ENCODE data around the gene TMEM235. TPM values are rescaled to one million over a fixed set of nuclear protein-coding genes. Genes with fewer than 3 reads are reported as not detected.

The TMEM235 gene
- total and polyA plus RNA-seq, 4 donors, result not detected

GRCh38 chr17:78214016-78214705, 17.3 kb upstream of the TMEM235 start, which contains the start of gene BIRC5:
Gene BIRC5, plus strand, starts transcription at chr17:78214253. Its CDS starts 64 bp downstream, at chr17:78214317.
- ATAC-seq (ENCODE audit: low FRiP score), result peak; percentile 98
- WGBS, 2 donors, result 0 to 1% methylated on average over 49 to 60 of the region's 60 CpGs

GRCh38 chr17:78214706-78215061, 16.7 kb upstream of the TMEM235 start:
- Histone ChIP-seq H3K27ac (ENCODE audit: low read depth in 1 of 2, low read length in 2 of 2) (no peak overlapping the region), H3K36me3 (ENCODE audit: control insufficient read depth in 1 of 2, insufficient read depth in 2 of 2, low read length in 1 of 2) (no peaks in the 10 kb centered on the region), H3K4me3 (ENCODE audit: low read length in 2 of 2) (no peak overlapping the region), H3K9me3 (ENCODE audit: control insufficient read depth, low read length) (no peaks in the 10 kb centered on the region), H3K4me1 (ENCODE audit: control insufficient read depth in 1 of 2, insufficient read depth in 2 of 2, low read length in 2 of 2) (no peaks in the 10 kb centered on the region), H3K27me3 (ENCODE audit: control insufficient read depth in 1 of 2, insufficient read depth in 2 of 2, low read length in 1 of 2) (no peaks in the 10 kb centered on the region)
- intact Hi-C loops (cut with DNase I), result no loop called here
- DNase-seq, result no peak
- ATAC-seq (ENCODE audit: low FRiP score), result no peak
- 9 to 13% methylated on average over 5 of the region's 5 CpGs for WGBS, 2 donors

More at GRCh38 chr17:78214016-78214705, 17.3 kb upstream of the TMEM235 start, which contains the start of gene BIRC5:
- H3K9me3 ChIP-seq (ENCODE audit: control insufficient read depth, low read length), result no peaks in the 10 kb centered on the region
- H3K36me3 ChIP-seq (ENCODE audit: control insufficient read depth in 1 of 2, insufficient read depth in 2 of 2, low read length in 1 of 2), result no peaks in the 10 kb centered on the region
- peak; percentile 92 to 96 for DNase-seq
- H3K4me1 ChIP-seq (ENCODE audit: control insufficient read depth in 1 of 2, insufficient read depth in 2 of 2, low read length in 2 of 2), result no peaks in the 10 kb centered on the region
- no peak within 1 kb of the TSS for H3K4me3 ChIP-seq (ENCODE audit: low read length in 2 of 2)
- no peak within 1 kb of the TSS for H3K27ac ChIP-seq (ENCODE audit: low read depth in 1 of 2, low read length in 2 of 2)
- H3K27me3 ChIP-seq (ENCODE audit: control insufficient read depth in 1 of 2, insufficient read depth in 2 of 2, low read length in 1 of 2), result no peaks in the 10 kb centered on the region
- intact Hi-C loops (cut with DNase I), result no loop called here

GRCh38 chr17:78219396-78220150, 11.9 kb upstream of the TMEM235 start:
- intact Hi-C loops (cut with DNase I), result no loop called here

GRCh38 chr17:78223061-78223460, 8.4 kb upstream of the TMEM235 start:
- H3K4me1 ChIP-seq (ENCODE audit: control insufficient read depth in 1 of 2, insufficient read depth in 2 of 2, low read length in 2 of 2), result no peaks in the 10 kb centered on the region
- DNase-seq, result no peak
- intact Hi-C loops (cut with DNase I), result no loop called here
- WGBS, 2 donors, result 93% methylated on average over 4 of the region's 4 CpGs
- no peaks in the 10 kb centered on the region for H3K27me3 ChIP-seq (ENCODE audit: control insufficient read depth in 1 of 2, insufficient read depth in 2 of 2, low read length in 1 of 2)
- H3K4me3 ChIP-seq (ENCODE audit: low read length in 2 of 2), result no peak overlapping the region
- no peak overlapping the region for H3K27ac ChIP-seq (ENCODE audit: low read depth in 1 of 2, low read length in 2 of 2)
- H3K36me3 ChIP-seq (ENCODE audit: control insufficient read depth in 1 of 2, insufficient read depth in 2 of 2, low read length in 1 of 2), result no peaks in the 10 kb centered on the region
- no peak for ATAC-seq (ENCODE audit: low FRiP score)
- H3K9me3 ChIP-seq (ENCODE audit: control insufficient read depth, low read length), result no peaks in the 10 kb centered on the region

More at GRCh38 chr17:78219396-78220150, 11.9 kb upstream of the TMEM235 start:
- no peaks in the 10 kb centered on the region for H3K36me3 ChIP-seq (ENCODE audit: control insufficient read depth in 1 of 2, insufficient read depth in 2 of 2, low read length in 1 of 2)
- no peak overlapping the region for H3K4me3 ChIP-seq (ENCODE audit: low read length in 2 of 2)
- no peak for ATAC-seq (ENCODE audit: low FRiP score)
- 82% methylated on average over 11 of the region's 11 CpGs for WGBS, 2 donors
- H3K4me1 ChIP-seq (ENCODE audit: control insufficient read depth in 1 of 2, insufficient read depth in 2 of 2, low read length in 2 of 2), result no peaks in the 10 kb centered on the region
- no peaks in the 10 kb centered on the region for H3K27me3 ChIP-seq (ENCODE audit: control insufficient read depth in 1 of 2, insufficient read depth in 2 of 2, low read length in 1 of 2)
- no peaks in the 10 kb centered on the region for H3K9me3 ChIP-seq (ENCODE audit: control insufficient read depth, low read length)
- no peak overlapping the region for H3K27ac ChIP-seq (ENCODE audit: low read depth in 1 of 2, low read length in 2 of 2)
- no peak for DNase-seq

GRCh38 chr17:78223765-78224164, 7.7 kb upstream of the TMEM235 start:
- H3K27me3 ChIP-seq (ENCODE audit: control insufficient read depth in 1 of 2, insufficient read depth in 2 of 2, low read length in 1 of 2), result no peaks in the 10 kb centered on the region
- H3K9me3 ChIP-seq (ENCODE audit: control insufficient read depth, low read length), result no peaks in the 10 kb centered on the region
- DNase-seq (no peak), ATAC-seq (ENCODE audit: low FRiP score) (no peak)
- H3K27ac ChIP-seq (ENCODE audit: low read depth in 1 of 2, low read length in 2 of 2), result no peak overlapping the region
- no peaks in the 10 kb centered on the region for H3K36me3 ChIP-seq (ENCODE audit: control insufficient read depth in 1 of 2, insufficient read depth in 2 of 2, low read length in 1 of 2)
- WGBS, 2 donors, result 90 to 93% methylated on average over 3 of the region's 3 CpGs
- no peaks in the 10 kb centered on the region for H3K4me1 ChIP-seq (ENCODE audit: control insufficient read depth in 1 of 2, insufficient read depth in 2 of 2, low read length in 2 of 2)
- no peak overlapping the region for H3K4me3 ChIP-seq (ENCODE audit: low read length in 2 of 2)
- intact Hi-C loops (cut with DNase I), result no loop called here

GRCh38 chr17:78224231-78225087, 7.0 kb upstream of the TMEM235 start:
- WGBS, 2 donors, result 87 to 88% methylated on average over 27 of the region's 27 CpGs
- ATAC-seq (ENCODE audit: low FRiP score), result no peak

GRCh38 chr17:78225088-78225865, 6.2 kb upstream of the TMEM235 start:
- Histone ChIP-seq H3K4me3 (ENCODE audit: low read length in 2 of 2) (no peak overlapping the region), H3K4me1 (ENCODE audit: control insufficient read depth in 1 of 2, insufficient read depth in 2 of 2, low read length in 2 of 2) (no peaks in the 10 kb centered on the region), H3K36me3 (ENCODE audit: control insufficient read depth in 1 of 2, insufficient read depth in 2 of 2, low read length in 1 of 2) (no peaks in the 10 kb centered on the region), H3K27ac (ENCODE audit: low read depth in 1 of 2, low read length in 2 of 2) (no peak overlapping the region), H3K9me3 (ENCODE audit: control insufficient read depth, low read length) (no peaks in the 10 kb centered on the region), H3K27me3 (ENCODE audit: control insufficient read depth in 1 of 2, insufficient read depth in 2 of 2, low read length in 1 of 2) (no peaks in the 10 kb centered on the region)
- DNase-seq (no peak), ATAC-seq (ENCODE audit: low FRiP score) (no peak)
- 97% methylated on average over 16 of the region's 16 CpGs for WGBS, 2 donors
- intact Hi-C loops (cut with DNase I), result no loop called here

More at GRCh38 chr17:78224231-78225087, 7.0 kb upstream of the TMEM235 start:
- H3K27ac ChIP-seq (ENCODE audit: low read depth in 1 of 2, low read length in 2 of 2), result no peak overlapping the region
- no peak for DNase-seq
- no peaks in the 10 kb centered on the region for H3K4me1 ChIP-seq (ENCODE audit: control insufficient read depth in 1 of 2, insufficient read depth in 2 of 2, low read length in 2 of 2)
- no peak overlapping the region for H3K4me3 ChIP-seq (ENCODE audit: low read length in 2 of 2)
- H3K27me3 ChIP-seq (ENCODE audit: control insufficient read depth in 1 of 2, insufficient read depth in 2 of 2, low read length in 1 of 2), result no peaks in the 10 kb centered on the region
- no peaks in the 10 kb centered on the region for H3K36me3 ChIP-seq (ENCODE audit: control insufficient read depth in 1 of 2, insufficient read depth in 2 of 2, low read length in 1 of 2)
- no peaks in the 10 kb centered on the region for H3K9me3 ChIP-seq (ENCODE audit: control insufficient read depth, low read length)
- intact Hi-C loops (cut with DNase I), result no loop called here
